IPS-15b (cell line): ENCODE data around the gene CASD1.

Experiments used
- H3K27me3 ChIP-seq: one replicate; pipeline ENCODE4 v1.6.1; 2013; ENCODE audit warnings: low read length; ENCODE audit not compliant: control insufficient read depth, insufficient read depth
- H3K36me3 ChIP-seq: one replicate; pipeline ENCODE4 v1.6.1; 2013; ENCODE audit warnings: low read length; ENCODE audit not compliant: control insufficient read depth, insufficient read depth
- H3K4me1 ChIP-seq: one replicate; pipeline ENCODE4 v1.6.1; 2013; ENCODE audit warnings: mild to moderate bottlenecking, low read length; ENCODE audit not compliant: control insufficient read depth, insufficient read depth
- H3K4me3 ChIP-seq: one replicate; pipeline ENCODE4 v1.5.1; 2013; ENCODE audit warnings: low read depth, low read length
- H3K9ac ChIP-seq: one replicate; pipeline ENCODE4 v1.6.1; 2013; ENCODE audit warnings: low read depth, mild to moderate bottlenecking, low read length
- H3K9me3 ChIP-seq: one replicate; pipeline ENCODE4 v1.6.1; 2013; ENCODE audit warnings: mild to moderate bottlenecking, low read length; ENCODE audit not compliant: control insufficient read depth, insufficient read depth

Gene CASD1

DNA sequence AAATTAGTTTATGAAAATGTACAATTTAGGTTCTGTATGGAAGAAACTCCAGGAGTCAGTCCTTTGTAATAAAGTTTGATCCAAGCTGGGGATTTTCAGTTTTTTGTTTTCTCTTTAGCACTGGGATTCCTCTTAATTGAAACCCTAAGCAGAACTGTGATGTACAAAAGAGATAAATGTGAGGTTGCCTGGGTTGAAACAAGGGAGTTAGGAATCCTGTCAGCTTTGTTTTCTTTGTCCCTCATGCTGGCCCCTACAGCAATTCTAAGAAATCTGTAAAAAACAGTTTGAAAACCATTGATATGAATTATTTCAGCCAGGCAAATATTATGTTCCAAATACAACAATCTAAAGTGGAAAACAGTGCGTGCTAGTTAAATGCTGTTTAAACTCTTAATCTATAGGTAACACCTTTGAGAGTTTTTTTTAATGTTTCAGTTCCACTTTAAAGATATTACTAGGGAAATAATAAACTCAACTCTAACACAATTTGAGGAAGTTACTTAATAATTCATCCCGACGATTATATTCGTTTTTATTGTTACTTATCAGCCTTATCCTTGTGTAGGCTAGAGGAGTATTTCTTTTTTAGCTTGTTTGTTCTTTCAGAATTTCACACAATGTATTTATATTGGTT, 81.0 kb downstream of the CASD1 start:
- Histone ChIP-seq H3K36me3 (no peaks in the 10 kb centered on the region), H3K4me3 (no peak overlapping the region), H3K27me3 (no peaks in the 10 kb centered on the region), H3K9me3 (no peaks in the 10 kb centered on the region), H3K9ac (no peak overlapping the region), H3K4me1 (no peaks in the 10 kb centered on the region)

DNA sequence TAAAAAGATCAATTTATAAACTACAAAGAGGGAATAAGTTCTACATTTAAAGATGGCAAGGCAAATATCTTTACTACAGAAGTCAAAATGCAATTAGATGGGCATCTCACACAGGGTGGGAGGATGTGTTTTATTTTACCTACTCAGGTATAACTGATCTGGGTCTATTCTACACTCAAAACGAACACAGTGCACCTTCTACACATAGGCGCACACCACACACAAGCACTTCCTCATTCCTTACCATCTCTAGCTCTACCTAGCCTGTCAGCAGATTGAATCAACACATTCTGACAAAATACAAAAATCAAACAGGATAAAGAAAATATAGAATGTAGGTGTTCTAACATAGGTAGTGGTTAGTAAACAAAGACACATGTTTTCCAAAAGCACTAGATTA, 81.6 kb downstream of the CASD1 start:
- Histone ChIP-seq H3K4me3 (no peak overlapping the region), H3K27me3 (no peaks in the 10 kb centered on the region), H3K36me3 (no peaks in the 10 kb centered on the region), H3K4me1 (no peaks in the 10 kb centered on the region), H3K9ac (no peak overlapping the region), H3K9me3 (no peaks in the 10 kb centered on the region)

DNA sequence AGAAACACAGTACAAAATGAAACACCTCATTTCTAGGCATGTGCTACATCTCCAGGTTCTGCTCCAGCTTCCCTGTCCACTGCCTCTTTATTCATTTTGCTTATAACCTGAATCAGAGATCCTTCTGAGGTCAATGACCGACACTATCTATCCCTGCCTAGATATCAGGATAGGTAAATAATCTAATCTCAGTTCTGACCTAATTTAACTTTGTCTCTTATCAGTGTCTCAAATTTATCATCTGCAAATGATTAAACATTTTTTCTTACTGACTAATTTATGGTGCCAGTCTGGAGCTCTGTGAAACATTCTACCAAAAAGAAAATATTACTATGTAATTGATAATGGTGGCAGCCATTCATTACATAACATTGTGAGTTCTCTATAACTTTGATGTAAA, 85.3 kb downstream of the CASD1 start:
- H3K4me1 ChIP-seq = no peaks in the 10 kb centered on the region
- H3K36me3 ChIP-seq = no peaks in the 10 kb centered on the region
- H3K27me3 ChIP-seq = no peaks in the 10 kb centered on the region
- no peaks in the 10 kb centered on the region for H3K9me3 ChIP-seq
- H3K4me3 ChIP-seq = no peak overlapping the region
- H3K9ac ChIP-seq = no peak overlapping the region

DNA sequence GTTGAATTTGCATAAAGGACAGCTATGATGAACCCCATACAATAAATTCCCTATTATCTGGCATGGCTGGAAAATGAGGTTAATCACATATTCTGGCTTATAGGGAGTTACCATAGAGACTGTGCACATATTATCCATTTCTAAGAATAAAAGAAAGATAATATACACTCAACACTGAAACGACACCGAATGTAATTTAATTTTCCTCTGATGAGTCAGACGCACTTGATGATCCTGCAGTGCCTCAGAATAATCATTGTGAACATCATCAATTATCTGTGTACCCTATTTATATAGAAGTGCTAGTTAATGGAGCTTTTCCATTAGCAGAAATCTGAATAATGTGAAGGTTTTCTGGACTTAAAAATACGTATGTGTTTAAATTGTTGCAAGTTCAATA, 86.1 kb downstream of the CASD1 start:
- H3K4me3 ChIP-seq = no peak overlapping the region
- no peaks in the 10 kb centered on the region for H3K4me1 ChIP-seq
- no peaks in the 10 kb centered on the region for H3K27me3 ChIP-seq
- H3K36me3 ChIP-seq = no peaks in the 10 kb centered on the region
- no peak overlapping the region for H3K9ac ChIP-seq
- no peaks in the 10 kb centered on the region for H3K9me3 ChIP-seq

DNA sequence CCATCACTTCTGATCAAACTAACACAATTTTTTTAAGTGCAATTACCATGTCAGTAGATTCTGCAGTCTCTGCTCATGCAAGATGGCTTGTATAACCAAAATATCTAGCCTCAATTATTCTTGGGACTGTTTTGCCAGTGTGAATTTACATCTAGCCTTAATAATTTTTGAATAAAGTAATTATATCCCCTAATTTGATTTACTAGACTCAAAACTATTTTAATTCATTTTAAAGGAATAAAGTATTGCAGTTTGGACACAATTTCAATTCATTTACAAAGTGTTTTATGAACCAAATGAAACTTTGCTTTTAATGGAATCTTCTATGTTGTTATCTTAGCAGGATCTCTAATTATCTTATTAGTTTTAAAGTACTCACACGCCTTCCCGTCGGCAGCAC, 90.7 kb downstream of the CASD1 start:
- H3K4me1 ChIP-seq = no peaks in the 10 kb centered on the region
- no peak overlapping the region for H3K9ac ChIP-seq
- no peak overlapping the region for H3K4me3 ChIP-seq
- H3K9me3 ChIP-seq = no peaks in the 10 kb centered on the region
- no peaks in the 10 kb centered on the region for H3K36me3 ChIP-seq
- no peaks in the 10 kb centered on the region for H3K27me3 ChIP-seq

DNA sequence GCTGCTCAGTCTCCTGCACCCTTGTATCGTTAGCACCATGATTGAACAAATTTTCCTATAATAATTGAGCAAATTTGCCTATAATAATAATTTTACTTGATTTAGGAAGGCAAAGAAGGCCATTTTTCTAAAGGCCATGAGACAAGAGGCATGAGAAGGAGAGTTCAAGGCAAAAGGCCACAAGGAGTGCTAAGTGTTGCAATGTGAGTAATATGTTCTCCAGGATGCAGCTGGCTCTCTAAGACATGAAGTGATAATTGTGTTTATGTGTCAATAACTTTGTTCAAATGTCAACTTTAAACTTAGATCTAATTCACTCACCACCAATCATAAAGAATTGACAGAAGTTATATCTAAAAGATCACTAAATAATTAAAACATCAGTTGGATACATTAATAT, 92.6 kb downstream of the CASD1 start:
- Histone ChIP-seq H3K36me3 (no peaks in the 10 kb centered on the region), H3K4me1 (no peaks in the 10 kb centered on the region), H3K27me3 (no peaks in the 10 kb centered on the region), H3K9ac (no peak overlapping the region), H3K4me3 (no peak overlapping the region), H3K9me3 (no peaks in the 10 kb centered on the region)

DNA sequence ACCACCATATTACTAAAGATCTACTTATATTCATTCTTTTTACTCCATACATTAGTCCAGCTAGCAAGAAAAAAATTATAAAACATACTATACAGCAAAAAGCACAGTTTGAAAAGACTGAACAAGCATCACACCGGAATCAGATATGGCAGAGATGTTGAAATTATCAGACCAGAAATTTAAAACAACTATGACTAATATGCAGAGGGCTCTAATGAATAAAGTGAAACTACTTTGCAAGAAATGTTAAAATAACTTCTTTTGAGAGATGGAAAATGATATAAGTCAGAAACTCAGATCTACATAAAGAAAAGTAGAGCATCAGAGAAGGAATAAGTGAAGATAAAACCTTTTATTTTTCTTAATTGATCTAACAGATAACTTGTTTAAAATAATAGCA, 95.4 kb downstream of the CASD1 start:
- Histone ChIP-seq H3K36me3 (no peaks in the 10 kb centered on the region), H3K9me3 (no peaks in the 10 kb centered on the region), H3K4me3 (no peak overlapping the region), H3K9ac (no peak overlapping the region), H3K4me1 (no peaks in the 10 kb centered on the region), H3K27me3 (no peaks in the 10 kb centered on the region)
